GM19452 (cell line): Measurements from ENCODE around the gene KLHL18.
"Not testable (repeated sequence)": the region's sequence is repeated elsewhere in the genome, so short reads cannot be mapped to it uniquely, and the experiment has no call there.

Experiments
- ATAC-seq: cut with Tn5 transposase; IDR thresholded peaks from one replicate; pipeline ENCODE4 v1.9.1; 2021; ENCODE audit not compliant: unreplicated experiment

KLHL18 gene

DNA sequence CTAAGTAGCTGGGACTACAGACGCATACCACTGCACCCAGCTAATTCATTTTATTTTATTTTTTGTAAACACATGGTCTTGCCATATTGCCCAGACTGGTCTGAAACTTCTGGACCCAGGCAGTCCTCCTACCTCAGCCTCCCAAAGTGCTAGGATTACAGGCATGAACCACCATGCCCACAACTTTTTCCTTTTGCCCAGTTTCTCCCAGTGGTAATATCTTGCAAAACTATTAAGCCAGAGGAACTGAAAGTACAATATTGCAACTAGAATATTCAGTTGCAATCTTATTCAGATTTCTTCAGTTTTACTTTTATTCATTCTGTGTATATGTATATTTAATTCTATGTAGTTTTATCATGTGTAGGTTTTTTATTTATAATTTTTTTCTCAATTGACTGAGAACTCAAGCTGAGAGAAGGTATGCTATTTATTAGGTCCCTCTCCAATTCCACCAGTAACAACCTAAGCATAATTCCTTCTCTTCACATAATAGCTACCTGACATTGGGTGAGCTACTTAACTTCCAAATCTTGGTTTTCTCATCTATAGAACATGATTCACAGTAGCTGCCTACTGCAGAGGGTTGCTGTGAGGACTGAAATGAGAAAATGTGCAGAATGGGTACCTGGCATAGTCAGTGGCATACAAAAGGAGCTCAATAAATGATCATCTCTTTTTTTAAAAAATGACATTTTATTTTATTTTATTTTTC is 30.8 kb downstream of the KLHL18 start:
- no peak for ATAC-seq

DNA sequence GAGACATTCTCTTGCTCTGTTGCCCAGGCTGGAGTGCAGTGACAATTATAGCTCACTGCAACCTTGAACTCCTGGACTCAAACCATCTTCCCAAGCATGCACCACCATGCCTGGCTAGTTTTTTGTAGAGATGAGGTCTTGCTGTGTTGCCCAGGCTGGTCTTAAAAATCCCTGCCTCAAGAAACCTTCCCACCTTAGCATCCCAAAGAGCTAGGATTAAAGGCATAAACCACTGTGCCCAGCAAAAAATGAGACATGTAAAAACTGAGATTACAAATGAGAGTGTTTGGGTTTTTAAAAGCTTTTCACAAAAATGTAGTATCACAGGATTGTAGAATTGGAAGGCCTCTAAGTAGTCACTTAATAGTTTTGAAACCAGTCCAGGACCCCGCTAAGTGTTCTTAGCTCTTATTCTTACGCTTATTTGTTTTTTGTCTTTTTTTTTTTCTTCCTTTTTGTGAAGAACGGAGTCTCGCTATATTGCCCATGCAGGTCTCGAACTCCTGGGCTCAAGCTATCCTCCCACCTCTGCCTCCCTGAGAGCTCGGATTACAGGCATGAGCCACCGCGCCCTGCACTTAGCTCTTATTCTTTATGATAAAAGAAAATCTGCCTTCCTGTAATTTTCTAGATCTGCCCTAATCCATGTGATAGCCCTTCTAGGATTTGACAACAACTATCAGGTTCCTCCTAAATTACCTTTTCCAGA is 31.5 kb downstream of the KLHL18 start:
- no peak for ATAC-seq

DNA sequence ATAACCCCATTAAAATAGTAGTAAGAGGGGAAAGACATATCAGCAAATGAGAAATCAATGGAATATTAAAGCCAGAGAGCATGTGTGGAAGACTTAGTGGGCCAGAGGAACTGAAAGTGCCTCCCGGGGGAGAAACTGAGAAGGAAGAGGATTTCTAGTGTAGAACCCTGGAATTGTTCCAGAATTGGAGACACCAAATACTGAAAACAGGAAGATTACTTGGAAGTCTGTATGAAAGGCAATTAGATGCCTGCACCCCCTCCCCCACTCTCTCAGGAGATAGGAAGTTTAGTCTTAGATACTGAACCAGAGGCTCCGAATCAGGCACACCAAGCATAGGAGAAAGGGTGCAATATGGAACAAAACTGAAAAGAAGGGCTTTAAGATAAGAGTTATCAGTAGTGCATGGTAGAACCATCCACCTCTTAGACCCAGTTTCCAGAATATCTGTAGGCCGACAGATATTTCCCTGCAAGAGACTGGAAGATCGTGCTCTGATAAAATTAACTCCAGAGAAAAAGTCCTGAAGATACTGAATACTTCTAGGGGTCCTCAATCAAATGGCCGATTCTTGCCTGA is 32.4 kb downstream of the KLHL18 start:
- ATAC-seq = no peak

DNA sequence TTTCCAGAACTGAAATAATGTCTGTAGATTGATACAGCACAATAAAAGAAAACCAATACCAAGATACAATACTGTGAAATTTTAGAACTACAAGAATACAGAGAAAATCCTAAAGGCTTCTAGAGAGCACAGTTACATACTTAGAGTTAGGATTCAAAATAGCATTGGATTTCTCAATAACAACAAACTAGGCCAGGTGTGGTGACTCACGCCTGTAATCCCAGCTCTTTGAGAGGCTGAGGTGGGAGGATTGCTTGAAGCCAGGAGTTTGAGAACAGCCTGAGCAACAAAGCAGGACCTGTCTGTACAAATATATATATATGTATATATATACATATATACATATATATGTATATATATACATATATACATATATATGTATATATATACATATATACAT is 33.4 kb downstream of the KLHL18 start:
- ATAC-seq = not testable (repeated sequence)

DNA sequence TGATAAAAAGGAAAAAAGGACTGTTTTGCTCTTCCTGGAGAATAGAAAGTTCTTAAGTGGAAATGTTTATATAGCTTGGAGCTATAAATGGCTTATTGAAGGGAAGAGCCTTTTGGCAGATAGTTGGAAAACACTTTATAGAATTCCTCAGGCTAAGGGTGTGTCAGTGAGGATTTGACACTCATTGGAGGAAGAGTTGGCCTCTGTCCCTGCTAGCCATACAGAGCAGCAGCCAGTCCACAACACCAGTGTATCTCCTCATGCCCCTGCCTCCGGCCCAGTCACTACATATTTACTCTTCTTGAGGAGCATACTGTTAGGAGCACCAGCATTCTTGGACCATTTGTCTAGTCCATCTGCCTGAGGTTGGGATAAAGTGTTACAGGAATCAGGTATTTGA is 36.2 kb downstream of the KLHL18 start:
- no peak for ATAC-seq

DNA sequence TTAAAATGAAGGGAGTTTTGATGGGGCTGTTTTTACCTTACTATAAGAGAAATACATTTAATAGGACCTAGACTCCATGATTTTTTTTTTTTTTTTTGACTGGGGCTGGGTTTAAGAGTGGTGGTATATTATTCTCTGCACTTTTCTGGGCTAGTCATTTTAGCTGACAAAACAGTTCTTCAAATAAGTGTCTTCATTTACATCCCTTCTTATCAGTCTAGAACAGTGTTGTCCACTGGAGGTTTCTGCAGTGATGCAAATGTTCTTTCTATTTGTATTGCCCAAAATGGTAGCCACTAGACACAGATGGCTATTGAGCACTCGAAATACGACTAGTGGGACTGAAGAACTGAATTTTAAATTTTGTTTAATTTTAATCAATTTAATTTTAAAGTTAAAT is 37.2 kb downstream of the KLHL18 start:
- ATAC-seq = no peak

DNA sequence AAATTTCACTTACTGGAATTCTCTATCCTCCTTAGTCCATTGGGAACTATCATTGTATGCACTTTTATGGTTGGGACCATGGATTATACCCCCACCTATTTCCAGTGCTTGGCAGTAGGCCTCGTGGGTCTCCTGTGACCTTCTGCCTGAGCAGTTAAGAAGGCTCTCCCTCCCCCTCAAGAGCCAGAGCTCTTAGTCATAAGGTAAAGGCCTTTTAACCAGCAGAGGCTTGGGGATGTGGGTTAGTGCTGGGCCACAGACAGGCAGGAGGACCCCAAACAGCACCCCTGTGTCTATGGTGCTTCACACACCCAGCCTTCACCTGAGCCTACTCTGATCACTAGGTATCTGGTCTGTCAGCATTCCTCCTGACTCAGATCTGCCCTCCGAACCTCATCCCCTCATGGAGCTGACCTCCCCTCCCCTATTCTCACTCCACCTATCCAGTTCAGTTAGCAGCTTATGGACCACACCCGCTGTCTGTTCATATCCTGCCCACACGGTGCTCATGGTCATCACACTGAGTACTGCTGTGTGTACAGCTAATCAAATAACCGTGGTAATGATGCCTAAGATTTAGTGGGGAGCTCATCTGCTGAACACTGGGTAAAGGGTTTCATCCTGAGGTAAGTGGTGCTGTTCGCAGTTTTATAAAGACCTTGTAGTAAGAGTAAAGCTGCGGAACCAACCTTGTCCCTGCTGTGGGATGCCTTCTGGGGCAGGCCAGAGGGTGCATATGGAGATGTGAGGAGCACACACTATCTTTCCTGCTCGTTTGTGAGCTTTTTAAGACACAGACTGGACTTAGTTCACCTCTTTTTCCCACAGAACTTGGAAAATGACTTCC is 40.9 kb downstream of the KLHL18 start:
- no peak for ATAC-seq

DNA sequence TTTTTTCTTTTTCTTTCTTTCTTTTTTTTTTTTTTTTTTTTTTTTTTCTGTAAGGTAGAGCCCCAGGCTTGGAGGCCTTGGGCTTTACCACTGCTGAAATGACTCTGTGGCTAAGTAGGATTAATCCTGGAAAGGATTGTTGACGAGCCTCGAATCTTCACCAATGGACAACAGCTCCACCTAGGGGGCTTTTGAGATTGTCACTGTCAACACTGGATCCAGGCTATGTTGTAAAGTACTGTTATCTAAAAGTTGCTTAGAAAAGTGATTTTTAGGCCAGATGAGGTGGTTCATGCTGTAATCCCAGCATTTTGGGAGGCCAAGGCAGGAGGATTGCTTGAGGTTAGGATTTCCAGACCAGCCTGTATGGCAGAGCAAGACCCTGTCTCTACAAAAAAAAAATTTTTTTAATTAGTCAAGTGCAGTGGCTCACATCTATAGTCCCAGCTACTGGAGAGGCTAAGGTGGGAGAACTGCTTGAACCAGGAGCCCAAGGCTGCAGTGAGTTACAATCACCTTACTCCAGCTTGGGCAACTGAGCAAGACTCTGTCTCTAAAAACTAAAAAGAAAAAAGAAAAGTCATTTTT is 41.6 kb downstream of the KLHL18 start:
- ATAC-seq = no peak

DNA sequence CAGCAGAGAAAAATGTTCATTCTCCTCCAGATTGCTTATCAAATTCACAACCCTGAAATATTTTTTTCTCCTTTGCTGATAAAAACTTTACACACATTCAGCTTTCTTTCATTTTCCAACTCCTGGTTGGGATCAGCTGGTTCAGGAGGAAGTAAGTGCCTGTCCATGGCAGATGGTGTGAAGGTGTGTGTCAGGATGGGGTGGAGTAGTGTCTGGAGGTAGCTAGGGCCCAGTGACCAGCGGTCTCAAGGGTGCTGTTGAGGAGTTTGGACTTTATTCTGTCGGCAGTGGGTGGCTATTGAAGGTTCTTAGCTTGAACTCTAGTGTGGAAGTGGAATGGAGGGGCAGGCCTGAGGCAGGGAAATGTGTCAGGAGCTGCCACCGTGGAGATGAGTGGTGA is 51.2 kb downstream of the KLHL18 start:
- no peak for ATAC-seq

DNA sequence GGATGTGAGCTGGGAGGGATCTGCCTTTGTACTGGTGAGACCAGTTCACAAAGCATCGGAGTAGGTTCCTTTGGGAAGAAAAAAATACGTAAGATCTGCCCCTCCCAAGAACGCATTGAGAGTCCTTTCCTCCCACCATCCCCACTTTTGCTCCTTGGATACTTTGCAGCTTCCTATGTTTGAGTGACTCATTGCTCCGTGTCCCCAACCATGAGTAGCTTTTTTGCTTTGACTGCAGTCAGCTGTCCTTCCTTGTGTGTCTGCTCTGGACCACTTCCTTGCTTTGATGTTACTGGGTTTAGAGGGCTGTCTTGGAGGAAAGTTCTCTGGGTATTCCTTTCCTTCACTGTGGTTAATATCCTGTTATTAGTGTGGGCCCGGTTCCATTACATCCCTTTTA is 54.9 kb downstream of the KLHL18 start:
- no peak for ATAC-seq

DNA sequence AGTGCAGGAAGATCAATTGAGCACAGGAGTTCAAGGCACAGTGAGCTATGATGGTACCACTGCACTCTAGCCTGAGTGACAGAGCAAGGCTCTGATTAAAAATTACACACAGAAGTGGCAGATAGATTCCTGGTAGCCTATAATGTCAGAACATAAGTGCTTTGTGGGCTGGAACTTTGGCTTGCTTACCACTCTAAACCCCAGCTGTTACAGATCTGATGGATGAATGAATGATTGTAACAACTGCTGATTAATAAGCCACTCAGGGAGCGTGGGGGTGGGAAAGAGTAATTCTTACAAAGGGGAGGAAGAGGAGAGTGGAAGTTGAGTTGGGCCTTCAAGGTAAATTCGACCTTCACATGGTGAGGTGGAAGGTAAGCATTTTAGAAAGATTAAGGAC is 57.2 kb downstream of the KLHL18 start:
- no peak for ATAC-seq

DNA sequence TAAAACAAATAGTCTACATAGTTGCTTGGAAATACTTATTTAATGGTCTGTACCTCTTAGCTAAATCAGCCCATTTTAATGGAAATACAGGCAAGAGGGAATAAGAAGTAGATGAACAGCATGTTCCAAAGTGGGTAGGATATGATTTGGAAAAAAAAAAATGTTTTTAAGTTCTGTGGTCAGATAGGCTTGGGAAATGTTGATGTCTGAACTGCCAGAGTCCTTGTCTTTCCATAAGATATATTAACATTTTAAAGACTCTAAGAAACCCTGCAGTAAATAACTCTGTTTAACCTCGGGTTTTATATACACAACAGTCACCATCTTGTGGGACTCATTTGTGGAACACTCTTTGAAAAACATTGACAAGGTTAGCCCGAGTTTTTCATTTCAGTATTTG is 58.1 kb downstream of the KLHL18 start:
- no peak for ATAC-seq

DNA sequence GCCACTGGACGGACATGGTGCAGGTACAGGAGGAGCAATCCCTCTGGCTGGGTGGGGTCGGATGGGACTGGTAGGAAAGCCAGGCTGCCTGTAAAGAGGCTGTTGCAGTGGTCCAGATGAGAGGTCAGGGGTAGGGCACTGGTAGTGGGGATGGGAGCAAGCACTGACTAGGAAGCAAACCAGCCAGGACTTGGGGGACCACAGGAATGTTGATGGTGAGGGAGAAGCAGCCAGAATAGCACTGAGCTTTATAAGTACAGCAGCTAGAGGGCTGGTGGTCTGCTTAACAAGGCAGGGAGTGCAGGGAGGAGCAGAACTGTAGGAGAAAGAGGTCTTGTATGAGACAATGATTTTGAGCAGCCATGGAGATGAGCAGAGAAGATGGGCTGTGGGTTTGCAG is 59.4 kb downstream of the KLHL18 start:
- no peak for ATAC-seq

DNA sequence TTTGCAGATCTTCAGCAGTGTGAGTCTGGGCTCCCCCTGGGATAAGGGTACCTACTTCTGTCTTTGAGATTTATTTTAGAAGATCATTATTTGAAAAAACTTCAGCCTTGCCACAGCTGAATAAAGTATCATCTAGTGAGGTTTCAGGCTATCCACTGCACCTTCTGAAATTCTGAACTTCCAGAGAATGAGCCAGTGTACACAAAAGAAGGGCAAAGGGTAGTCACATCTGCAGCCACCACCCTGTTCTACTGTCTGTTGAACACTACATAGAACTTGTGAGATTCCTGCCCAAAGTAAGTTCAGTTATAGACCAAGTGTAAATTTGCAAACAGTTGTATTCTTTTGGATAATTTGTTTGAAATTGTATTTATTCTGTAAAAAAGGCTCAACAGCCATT is 60.1 kb downstream of the KLHL18 start:
- ATAC-seq = no peak

DNA sequence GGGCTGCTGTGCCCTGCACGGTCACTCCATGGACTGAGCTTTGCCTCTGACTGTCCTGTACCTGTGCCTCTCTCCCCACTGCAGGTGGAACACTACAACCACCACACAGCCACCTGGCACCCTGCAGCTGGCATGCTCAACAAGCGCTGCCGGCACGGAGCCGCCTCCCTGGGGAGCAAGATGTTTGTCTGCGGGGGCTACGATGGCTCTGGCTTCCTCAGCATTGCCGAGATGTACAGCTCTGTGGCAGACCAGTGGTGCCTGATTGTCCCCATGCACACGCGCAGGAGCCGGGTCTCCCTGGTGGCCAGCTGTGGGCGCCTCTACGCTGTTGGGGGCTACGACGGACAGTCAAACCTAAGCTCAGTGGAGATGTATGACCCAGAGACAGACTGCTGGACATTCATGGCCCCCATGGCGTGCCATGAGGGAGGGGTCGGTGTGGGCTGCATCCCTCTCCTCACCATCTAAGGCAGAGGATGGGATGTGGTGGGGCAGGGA is 60.8 kb downstream of the KLHL18 start:
- no peak for ATAC-seq

DNA sequence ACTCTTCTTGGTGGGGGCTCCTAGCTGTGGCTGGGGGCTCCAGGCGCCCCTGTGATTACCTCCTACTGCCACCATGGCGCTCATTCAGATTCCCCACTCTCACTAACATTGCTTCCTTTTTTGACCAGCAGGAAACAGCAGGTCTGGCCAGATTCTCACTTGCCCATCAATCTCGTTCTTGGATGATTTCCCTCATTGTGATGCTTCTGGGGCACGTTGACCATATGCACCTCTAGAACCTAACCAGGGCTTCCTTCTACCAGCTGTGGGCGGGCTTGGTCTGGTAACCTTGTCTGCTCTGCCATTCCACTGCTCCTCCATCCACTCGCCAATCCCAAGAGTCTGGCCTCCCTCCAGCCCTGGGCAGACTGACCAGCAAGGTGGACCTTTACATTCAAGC is 62.2 kb downstream of the KLHL18 start:
- no peak for ATAC-seq

DNA sequence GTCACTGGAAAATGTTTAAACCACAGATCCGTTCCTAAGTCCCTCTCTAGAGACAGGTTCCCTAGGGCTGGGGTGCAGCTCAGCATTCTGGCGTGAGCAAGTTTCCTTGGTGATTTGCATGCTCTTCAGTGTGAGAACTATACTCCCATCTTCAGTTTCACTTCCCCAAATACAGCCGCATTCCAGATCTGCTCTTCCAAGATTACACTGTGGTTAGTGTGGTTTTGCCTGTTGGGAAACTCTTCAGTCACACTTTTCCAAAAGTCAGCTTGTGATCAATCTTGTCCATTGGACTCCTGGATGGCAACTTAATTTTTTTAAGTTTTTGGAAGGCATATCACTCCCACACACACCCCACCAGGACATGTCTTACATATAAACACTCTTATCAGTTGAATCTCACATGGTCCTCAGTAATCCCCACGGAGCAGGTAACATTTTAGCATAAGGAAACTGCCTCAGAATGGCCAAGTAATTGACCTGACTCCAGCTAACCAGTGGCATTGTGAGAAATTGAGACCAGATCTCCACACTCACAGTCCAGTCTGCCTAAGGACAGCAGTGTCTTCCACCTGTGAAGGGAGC is 64.6 kb downstream of the KLHL18 start:
- ATAC-seq = peak; percentile 75

DNA sequence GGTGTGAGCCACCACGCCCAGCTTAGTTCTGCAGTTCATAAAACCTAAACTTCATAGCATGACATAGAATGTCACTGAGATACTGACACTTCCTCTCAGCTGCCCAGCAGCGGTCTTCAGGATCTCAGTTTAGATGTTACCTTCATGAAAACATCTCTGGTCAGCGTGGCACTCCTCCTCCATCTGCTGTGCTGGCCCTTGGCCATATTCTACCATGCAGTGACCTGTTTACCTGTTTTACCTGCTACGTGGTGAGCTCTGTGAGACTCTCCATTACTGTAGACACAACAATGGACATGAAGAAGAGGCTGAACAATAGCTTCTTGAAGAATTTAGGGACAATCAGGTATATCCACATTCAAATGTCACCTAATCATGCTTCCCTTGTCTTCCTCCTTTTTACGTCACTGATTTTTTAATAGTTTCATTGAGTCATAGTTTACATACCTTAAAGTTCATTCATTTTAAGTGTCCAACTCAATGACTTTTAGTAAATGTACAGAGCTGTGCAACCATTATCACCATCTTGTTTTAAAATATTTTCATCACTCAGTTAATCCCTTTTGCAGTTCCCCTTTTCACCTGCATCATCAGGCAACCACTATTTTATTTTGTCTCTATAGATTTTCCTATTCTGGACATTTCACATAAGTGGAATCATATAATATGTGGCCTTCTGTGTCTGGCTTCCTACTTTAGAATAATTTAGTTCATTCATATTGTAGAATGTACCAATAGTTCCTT is 65.8 kb downstream of the KLHL18 start:
- no peak for ATAC-seq

DNA sequence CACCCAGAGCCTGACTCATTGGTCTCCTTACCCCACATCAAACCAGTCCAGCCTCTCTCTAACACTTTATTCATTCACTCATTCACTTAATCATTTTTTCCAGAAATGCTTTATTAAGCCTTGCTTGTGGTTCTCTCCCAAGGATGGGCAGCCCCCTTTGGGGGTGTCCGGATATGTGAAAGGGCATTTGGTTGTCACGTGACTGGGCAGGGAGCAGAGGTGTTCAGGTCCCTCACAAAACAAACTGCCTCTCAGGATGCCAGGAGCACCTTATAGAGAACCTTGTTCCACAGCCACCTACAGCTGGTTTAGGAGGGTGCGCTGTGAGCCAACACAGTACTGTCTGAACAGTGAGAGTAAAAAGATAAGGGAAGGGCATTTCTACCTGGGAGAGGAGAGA is 72.3 kb downstream of the KLHL18 start:
- no peak for ATAC-seq

DNA sequence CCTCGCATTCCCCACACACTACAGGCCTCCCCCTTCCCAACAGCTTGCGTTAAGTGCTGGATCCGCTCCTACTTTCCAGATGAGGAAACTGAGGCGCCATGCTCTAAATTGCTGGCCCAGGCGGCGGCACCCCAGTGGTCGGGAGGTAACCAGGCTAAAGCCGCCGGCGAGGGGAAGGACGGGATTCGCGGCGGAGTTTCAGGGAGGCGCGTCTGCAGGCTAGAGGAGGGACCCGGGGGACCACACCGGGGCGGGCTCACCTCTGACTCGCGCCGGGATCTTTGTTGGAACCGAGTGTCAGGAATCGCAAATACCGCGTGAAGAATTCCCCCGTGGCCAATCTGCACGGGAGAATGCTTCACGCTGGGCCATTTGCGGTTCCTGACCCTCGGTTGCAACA is 73.5 kb downstream of the KLHL18 start:
- no peak for ATAC-seq
